ENCODE measurements around the gene TMEM131.

TMEM131 gene

DNA sequence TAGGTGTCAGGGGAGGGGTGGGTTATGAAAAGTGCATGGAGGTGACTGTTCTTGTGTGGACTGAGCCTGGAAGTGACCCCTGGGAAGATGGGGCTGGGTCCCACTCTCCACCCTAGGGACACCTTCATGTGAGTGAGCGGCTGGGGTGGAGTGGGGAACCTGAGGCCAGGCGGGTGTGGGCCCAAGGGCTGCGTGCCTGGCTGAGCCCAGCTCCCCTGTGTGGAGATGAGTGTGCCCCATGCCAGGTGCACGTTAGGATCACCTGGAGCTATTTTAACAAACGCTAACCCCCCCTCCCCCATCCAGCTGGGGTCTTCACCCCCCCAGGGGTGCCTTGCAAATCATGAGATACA, 255.9 kb downstream of the TMEM131 start:
- DNase-seq (ENCODE audit: low read depth, low spot score), result no peak

DNA sequence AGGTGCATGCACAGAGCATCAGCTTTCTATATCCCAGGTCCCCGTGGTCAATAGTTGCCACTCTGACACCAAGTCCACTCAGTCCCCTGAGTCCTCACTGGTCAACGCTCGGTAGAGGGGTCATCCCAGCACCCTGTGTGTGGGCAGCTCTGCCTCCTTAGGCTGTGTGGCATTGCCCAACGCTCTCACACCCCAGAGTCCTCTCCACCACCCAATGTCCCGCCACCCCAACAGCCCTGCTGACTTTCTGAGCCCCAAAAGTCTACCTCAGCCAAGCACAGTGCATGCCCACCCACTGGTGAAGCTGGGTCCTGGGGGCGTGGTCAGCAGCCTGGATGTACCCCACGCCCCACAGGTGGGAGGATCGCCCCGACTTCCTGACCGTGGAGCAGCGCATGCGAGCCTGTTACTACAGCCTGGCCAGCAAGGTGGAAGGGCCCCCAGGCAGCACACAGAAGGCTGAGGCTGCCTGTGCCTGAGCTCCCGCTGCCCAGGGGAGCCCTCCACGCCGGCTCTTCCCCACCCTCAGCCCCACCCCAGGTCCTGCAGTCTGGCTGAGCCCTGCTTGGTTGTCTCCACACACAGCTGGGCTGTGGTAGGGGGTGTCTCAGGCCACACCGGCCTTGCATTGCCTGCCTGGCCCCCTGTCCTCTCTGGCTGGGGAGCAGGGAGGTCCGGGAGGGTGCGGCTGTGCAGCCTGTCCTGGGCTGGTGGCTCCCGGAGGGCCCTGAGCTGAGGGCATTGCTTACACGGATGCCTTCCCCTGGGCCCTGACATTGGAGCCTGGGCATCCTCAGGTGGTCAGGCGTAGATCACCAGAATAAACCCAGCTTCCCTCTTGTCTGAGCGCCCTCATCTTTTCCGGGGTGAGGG, 256.5 kb downstream of the TMEM131 start:
- no peak for DNase-seq (ENCODE audit: low read depth, low spot score)

DNA sequence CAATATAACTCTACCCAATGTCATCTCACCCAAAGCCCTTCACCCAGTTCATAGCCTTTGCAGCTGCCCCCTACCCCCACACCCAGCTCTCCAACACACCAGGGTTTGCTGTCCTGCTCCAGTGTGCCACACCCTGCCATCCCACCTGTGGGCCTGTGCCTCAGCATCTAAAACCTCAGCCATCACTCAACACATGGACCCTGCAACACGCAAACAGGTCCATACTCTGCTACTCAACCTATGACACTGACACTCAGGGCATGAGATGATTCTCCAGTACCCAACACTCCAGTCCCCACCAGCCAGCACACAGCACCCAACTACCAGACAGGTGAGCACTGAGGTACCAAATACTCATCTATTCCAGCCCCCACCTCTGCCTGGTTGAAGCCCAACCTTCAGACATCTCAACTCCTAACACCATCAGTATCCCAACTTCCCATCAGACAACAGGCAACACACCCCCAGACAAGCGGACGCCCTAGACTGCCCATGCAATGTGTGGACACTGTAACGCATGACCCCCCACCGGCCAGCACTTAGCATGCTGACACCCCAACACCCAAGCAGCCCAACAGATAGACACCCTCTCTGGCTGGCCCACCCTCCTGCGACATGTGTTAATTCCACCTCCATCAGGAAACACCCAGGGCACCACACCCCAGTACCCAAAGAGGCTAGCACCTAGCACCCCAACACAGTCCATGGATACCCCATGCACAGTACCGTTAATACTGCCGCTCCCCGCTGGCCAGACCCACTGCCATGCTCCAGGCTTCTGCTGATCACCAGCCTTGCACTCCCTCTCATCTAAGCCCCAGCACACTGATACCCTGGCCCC, 257.3 kb downstream of the TMEM131 start:
- DNase-seq (ENCODE audit: low read depth, low spot score), result no peak

DNA sequence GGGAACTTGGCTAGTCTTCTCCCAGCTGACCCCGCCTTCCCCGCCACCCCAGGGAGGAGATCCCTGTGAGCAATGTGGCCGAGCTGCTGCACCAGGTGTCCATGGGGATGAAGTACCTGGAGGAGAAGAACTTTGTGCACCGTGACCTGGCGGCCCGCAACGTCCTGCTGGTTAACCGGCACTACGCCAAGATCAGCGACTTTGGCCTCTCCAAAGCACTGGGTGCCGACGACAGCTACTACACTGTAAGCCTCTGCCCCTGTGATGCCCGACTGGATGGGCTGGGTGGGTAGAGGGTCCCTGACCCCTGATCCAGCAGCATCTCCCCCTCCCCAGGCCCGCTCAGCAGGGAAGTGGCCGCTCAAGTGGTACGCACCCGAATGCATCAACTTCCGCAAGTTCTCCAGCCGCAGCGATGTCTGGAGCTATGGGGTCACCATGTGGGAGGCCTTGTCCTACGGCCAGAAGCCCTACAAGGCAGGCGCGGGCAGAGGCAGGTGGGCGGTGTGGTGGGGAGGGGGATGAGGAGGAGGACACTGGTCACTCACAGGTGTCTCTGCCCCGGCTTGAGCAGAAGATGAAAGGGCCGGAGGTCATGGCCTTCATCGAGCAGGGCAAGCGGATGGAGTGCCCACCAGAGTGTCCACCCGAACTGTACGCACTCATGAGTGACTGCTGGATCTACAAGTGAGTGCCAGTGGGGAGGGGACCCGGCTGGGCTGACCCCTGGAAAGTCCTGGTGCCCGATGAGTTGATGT, 258.1 kb downstream of the TMEM131 start:
- DNase-seq (ENCODE audit: low read depth, low spot score), result no peak

DNA sequence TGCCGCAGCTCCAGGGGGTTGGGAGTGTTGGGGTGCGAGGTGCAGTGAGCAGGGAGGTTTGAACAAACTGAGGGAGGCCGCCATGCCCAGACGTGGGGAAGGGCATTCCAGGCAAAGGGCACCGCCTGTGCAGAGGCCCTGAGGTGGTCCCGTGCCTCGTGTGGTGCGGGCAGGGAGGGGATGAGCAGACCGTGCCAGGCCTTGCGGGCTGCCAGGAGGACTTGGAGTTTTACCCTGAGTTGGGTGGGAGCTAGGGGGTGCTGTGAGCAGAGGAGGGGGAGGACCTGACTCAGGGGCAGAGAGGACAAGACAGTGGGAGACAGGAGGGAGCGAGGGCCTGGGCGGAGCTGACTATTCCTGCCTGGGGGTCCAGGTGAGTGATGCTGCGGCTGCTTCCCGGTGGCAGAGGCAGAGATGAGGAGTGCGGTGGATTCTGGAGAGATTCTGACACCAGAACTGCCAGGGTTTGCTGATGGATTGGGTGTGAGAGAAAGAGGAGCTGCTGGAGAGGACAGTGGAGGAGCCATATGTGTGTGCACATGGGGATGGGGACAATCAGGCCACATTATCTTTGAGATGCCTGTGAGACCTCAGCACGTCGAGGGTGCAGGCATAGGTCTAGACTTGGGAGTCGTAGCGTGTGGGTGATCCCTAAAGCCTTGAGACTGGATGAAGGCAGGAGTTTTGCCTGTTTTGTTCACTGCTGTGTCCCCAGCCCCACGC, 259.0 kb downstream of the TMEM131 start:
- DNase-seq (ENCODE audit: low read depth, low spot score), result no peak

DNA sequence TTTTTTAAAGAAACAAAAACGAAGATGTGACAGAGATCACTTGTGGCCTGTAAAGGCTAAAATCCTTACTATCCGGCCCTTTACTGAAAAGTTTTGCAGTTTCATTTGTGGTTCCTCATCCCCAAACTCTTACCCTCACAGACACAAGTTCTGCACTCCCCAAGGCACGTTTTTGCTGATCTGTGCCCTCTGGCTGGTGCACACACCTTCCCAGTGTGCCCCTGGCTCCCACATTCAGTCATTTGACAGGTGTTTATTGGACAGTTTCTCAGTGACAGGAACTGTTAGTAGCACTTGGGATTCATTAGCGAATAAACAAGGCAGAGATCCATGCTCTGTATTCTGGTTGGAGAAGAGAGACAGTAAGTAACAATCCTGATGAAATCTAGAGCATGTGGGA, 259.6 kb downstream of the TMEM131 start:
- no peak for DNase-seq (ENCODE audit: low read depth, low spot score)

DNA sequence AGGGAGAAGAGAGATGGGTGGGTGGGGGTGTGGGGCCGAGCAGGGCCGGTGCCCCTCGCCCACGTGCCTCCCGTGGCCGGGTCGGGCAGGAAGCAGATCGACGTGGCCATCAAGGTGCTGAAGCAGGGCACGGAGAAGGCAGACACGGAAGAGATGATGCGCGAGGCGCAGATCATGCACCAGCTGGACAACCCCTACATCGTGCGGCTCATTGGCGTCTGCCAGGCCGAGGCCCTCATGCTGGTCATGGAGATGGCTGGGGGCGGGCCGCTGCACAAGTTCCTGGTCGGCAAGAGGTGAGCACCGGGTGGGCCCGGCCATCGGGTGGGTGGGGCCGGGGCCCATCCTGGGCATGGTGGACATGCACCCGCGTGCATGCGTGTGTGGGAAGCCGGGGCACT, 260.6 kb downstream of the TMEM131 start:
- DNase-seq (ENCODE audit: low read depth, low spot score), result no peak

DNA sequence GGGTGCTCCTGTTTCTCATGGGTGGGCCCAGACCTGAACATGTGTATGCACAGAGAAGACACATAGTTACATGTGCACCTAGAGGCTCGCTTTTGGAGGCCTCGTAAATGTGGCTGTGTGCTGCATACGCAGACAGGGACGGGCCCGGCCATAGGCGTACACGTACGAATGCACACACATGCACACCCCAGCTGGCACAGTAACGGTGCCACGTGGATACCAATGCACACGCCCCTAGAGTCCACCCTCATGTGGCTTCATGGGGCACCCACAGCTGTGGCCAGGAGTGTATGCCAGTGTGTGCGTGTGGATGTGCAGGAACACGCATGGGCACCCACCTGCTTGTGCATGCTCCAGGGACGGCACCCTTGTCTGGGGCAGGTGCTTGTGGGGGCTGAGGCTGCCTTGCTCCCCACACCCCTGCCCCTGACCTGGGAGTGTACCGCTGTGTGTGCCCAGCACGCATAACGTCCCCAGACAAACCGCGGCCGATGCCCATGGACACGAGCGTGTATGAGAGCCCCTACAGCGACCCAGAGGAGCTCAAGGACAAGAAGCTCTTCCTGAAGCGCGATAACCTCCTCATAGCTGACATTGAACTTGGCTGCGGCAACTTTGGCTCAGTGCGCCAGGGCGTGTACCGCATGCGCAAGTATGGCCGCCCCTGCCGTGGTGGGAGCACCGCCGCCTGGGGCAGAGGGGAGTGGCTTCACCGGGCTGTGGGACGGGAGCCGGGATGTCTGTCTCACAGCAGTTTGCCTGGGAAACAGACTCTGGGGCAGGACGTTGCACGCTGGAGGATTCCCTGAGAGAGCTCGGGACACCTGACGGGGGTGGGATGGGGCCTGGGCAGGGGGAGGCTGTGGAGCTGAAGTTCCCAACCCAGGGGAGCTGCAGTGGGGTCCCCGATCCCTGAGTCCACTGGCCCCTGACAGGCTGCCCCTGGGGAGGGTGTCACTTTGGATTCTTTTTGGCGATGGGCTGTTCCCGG, 261.4 kb downstream of the TMEM131 start:
- DNase-seq (ENCODE audit: low read depth, low spot score), result no peak

DNA sequence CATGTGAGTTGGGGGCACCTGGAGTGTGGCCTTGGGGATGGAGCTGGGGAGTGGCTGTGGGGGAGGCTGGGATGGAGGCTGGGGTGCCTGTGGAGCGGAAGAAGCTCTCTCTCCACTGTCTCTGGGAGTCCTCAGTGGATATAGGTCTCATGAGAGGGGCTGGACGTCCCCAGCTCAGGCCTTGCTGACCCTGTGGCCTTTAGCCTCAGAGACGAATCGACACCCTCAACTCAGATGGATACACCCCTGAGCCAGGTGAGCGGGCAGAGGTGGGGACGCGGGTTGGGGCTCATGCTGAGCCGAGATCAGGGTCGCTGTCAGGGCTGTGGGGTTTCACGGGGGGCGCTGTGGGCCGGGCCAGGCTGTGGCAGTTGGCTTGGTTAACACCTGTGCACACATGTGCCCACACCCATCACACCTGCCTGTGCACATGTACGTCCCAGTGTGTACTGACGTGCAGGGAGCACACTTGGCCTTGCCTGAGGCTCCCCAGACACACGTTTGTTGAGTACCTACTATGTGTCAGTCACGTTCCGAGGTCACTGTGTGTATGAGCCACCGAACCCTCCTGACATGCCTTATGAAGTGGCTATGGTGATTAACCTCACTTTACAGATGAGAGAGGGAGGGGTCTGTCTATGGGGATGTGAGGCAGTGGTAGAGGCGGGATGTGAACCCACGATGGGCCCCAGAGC, 262.3 kb downstream of the TMEM131 start:
- DNase-seq (ENCODE audit: low read depth, low spot score), result no peak

DNA sequence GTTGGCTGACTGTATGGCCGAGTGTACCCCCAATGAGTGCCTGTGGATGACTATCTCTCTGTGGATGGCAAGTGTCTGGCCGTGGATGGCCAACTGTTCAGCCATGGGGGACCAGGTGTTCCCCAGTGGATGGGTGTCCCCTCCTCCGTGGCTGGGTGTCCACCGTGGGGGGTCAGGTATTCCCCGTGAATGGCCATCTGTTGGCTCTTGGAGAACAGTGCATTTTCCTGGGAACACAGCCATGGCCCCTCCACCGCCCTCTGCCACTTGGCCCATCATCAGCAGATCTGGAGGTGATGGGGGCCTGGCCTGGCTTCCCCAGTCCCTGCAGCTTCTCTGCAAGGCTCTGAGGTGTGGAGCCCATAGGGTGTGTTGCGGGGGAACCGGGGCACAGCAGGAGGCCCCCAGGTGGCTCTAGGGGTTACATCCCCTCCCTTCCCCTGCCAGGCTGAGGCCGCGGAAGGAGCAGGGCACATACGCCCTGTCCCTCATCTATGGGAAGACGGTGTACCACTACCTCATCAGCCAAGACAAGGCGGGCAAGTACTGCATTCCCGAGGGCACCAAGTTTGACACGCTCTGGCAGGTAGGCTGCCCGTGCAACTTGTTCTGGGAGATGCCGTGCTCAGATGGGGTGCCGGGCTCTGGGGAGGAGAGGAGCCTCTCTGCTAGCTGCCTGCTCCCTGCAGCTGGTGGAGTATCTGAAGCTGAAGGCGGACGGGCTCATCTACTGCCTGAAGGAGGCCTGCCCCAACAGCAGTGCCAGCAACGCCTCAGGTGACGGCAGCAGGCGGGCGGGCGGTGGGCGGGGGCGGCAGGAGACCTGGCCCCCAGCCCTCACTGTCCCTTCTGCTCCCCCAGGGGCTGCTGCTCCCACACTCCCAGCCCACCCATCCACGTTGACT, 263.1 kb downstream of the TMEM131 start:
- DNase-seq (ENCODE audit: low read depth, low spot score), result no peak

DNA sequence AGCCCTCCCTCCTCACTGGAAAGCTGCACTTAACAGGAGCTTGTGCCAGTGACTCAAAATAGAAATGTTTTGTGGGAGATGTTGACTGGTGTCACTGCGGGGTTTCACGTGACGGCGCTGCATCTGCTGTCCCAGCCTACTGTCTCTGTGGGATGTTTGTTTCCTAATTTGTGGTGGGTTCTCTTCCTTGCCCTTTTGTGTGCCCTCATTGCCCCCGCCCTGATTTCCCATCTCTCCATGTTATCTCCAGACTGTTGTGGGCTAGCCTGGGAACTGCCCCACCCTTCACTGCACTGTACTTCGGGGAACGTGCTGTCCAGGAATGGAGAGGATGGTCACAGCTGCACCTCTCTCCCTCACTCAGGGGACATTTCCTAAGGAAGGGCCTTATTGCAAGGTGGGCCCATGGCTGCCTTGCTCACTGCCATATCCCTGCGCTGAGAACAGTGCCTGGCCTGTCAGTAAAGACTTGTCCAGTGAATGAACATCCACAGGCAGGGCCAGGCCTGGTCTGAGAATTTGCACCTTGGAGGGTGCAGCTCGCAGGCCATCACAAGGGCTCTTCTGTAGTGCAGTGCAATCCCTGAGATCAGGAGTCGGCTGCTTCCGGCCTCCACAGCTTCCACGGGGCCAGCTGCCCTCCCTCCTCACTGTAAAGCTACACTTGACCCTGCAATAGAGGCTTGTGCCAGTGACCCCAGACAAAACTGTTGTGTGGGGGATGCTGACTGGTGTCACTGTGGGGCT, 264.3 kb downstream of the TMEM131 start:
- no peak for DNase-seq (ENCODE audit: low read depth, low spot score)

DNA sequence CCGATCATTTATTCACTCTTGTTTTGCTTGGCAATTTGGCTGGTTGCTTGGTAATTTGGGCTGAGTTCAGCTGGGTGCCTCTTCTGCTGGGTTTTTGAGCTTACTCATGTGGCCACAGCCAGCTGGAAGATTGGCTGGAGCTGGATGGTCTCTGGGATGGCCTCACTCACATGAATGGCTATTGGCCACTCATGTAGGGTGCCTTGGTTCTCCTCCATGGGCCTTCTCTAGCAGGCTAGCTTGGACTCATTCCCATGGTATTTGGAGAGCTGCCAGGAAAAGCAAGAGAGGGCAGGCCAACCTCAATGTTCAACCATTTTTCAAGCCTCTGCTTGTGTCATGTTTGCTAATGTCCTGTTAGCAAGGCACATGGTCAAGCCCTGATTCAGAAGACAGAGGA, 265.5 kb downstream of the TMEM131 start:
- no peak for DNase-seq (ENCODE audit: low read depth, low spot score)

DNA sequence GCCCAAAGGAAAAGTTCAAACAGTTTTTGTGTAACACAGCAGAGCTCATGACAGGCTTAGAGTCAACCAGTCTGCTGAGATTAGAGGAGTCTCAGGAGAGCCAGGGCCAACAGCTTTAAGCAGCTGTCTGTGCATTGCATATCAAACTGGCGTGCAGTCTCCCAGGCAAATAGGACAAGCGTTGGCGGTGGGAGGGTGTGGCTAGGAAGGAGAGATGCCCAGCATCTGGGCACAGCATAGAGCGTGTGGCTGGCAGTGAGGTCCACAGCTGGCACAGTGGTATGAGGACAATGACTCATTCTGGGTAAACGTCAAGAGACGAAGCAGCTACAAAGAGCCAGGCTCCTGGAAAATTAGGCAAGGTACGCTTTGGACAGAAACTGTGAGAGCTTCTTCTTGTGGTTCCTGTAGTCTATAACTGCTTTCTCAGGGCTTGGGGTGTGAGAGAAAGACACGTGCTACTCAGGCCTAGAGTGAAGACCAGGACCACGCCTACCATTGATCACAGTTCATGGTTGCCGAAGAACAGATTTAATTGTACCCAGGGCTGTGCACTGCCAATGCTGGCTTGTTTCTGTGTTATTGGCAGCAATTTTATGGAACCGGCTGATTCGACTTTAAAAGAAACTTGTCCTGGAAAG, 267.5 kb downstream of the TMEM131 start:
- no peak for DNase-seq (ENCODE audit: low read depth, low spot score)

DNA sequence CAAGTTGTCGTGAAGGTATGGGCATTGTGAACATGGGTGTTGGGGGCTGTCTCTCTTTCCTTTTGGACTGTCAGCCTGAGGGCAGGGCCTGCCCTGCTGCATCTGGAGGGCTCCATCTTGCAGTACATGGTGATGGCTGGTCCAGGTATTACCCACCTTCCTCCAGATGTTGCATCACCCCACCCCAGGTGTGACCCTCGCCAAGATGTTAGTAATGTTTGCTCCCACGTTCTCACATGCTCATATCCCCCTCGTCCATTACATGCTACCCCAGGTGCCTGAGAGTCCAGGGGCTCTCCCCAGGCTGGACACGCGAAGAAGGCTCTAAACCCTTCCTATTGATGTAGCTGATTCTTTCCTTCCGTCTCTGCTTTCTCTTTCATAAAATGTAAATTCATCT, 268.5 kb downstream of the TMEM131 start:
- DNase-seq (ENCODE audit: low read depth, low spot score), result no peak

DNA sequence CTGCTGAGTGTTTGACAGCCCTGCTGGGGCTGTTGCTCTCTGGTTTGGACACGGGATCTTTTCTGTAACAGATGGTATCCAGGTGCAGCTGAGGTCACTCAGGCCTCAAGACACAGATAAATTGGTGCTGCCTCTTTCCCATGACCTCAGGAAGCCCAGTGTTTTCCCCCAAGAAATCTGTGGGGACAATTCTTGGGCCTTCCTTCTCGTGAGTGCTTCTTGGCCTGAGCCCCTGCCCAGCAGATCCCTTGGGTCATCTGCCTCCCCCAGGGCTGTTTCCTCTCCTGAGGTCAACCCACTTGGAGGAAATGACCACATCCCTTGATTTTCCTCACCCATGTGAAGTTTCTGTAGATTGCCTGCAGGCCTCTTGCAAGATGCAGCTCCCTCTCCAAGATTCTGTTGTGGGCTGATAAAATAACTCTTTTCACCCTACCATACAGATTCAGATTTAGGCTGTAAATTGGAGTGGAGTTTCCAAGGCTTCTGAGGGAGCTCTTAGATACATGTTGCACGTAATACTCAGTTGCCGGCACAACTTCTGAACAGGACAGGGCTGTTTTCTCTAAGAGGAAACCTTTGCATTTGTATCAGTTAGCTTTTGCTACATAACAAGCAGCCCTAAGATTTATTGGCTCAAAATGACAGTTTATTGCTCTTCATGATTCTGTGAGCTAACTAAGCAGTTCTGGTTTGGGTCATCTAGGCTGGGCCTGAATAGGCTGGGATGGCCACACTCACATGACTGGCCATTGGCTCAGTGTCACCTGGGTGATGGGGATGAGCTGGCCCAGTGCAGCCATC, 269.3 kb downstream of the TMEM131 start:
- DNase-seq (ENCODE audit: low read depth, low spot score), result no peak

DNA sequence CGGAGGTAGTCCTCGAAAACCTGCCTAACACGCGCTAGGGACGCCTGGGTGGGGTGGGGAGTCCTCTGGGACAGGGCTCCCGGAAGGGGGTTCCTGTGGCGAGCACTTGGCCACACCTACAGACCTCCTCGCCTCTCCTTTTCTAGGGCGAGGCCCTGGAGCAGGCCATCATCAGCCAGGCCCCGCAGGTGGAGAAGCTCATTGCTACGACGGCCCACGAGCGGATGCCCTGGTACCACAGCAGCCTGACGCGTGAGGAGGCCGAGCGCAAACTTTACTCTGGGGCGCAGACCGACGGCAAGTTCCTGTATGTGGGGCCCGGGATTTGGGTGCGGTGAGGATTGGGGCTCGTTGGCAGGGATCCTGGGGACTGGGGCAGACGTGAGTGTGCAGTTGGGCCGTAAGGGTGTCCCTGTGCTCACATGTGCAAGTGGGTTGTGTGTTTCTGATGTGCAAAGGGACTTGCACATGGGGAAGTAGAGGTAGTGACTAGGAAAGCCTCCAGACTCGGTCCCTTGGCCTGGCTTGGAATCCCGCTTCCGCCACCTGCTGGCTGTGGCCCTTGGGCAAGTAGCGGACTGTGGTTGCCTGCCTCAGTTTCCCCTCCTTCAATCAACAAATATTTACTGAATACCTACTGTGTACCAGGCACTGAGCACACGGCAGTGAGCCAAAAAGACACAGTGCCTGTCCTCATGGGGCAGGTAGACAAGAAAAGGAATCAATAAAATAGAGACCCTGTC, 270.6 kb downstream of the TMEM131 start:
- no peak for DNase-seq (ENCODE audit: low read depth, low spot score)

All from brain pericyte (primary cell).